ENCODE data around the gene RNF145. TPM values are rescaled to one million over a fixed set of nuclear protein-coding genes. Genes with fewer than 3 reads are reported as not detected.

The RNF145 gene
- total RNA-seq, 1 donor from 2014 or later, result 221 TPM

DNA sequence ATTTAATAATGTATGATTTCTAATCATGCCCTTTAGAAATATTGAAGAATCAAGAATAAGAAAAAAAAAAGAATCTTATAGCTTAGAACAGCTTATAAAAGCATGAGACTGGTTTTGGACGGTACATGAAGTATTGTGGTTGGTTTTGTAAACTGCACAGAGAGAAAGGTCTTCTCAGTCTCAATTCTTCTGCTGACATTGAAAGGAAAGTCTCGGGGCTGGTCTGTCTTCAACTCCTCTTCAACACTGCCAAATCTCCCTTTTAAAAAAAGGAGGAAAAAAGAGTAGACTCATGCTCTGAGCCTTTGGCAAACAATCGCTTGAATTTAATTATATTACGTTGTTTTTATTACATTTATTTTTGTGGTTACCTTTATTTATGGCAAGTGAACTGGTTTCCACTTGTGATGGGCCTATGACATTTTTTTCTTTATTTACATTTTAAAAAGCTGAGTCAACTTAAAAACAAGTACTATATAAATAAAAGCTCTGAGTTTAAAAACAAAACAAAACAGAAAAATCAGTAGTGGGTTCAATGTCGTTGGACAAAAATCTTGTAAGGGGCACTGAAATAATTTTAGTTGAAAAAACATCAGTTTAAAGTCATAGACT lies 76.8 kb downstream of the RNF145 start:
- Histone ChIP-seq H3K27me3 (ENCODE audit: low read depth) (no peaks in the 10 kb centered on the region), H3K4me1 (no peaks in the 10 kb centered on the region), H3K9me3 (no peaks in the 10 kb centered on the region), H3K4me3 (no peak overlapping the region), H3K36me3 (no peaks in the 10 kb centered on the region), H3K27ac (no peak overlapping the region)
- ATAC-seq (no peak), DNase-seq (no peak)
- intact Hi-C loops (cut with DNase I), result no loop called here
- TF ChIP-seq, protein P1, sequence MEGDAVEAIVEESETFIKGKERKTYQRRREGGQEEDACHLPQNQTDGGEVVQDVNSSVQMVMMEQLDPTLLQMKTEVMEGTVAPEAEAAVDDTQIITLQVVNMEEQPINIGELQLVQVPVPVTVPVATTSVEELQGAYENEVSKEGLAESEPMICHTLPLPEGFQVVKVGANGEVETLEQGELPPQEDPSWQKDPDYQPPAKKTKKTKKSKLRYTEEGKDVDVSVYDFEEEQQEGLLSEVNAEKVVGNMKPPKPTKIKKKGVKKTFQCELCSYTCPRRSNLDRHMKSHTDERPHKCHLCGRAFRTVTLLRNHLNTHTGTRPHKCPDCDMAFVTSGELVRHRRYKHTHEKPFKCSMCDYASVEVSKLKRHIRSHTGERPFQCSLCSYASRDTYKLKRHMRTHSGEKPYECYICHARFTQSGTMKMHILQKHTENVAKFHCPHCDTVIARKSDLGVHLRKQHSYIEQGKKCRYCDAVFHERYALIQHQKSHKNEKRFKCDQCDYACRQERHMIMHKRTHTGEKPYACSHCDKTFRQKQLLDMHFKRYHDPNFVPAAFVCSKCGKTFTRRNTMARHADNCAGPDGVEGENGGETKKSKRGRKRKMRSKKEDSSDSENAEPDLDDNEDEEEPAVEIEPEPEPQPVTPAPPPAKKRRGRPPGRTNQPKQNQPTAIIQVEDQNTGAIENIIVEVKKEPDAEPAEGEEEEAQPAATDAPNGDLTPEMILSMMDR (IDR thresholded peaks at IDR 0.05), result no peak

DNA sequence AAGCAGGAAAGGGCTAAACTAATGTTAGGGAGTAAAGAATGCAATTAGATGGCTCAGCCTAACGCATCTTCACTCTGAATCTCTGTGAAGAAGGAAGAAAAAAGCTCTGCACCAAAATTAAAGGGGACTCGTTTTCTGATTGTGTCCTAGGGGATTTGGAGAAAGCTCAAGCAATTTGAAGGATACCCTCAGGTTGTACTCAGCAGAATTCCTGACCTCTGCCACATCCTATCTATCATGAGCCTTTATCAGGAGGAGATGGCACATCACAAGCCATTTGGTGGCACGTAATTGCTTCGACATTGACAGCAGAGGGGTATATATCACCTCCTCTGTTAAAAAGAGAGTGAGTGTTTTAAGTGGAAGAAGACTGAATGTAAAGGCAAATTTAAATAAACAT lies 77.4 kb downstream of the RNF145 start:
- H3K27me3 ChIP-seq (ENCODE audit: low read depth), result no peaks in the 10 kb centered on the region
- no peaks in the 10 kb centered on the region for H3K4me1 ChIP-seq
- TF ChIP-seq, protein P1 (IDR thresholded peaks at IDR 0.05), result no peak
- intact Hi-C loops (cut with DNase I), result no loop called here
- H3K4me3 ChIP-seq, result no peak overlapping the region
- H3K9me3 ChIP-seq, result no peaks in the 10 kb centered on the region
- ATAC-seq (no peak), DNase-seq (no peak)
- no peak overlapping the region for H3K27ac ChIP-seq
- H3K36me3 ChIP-seq, result no peaks in the 10 kb centered on the region

DNA sequence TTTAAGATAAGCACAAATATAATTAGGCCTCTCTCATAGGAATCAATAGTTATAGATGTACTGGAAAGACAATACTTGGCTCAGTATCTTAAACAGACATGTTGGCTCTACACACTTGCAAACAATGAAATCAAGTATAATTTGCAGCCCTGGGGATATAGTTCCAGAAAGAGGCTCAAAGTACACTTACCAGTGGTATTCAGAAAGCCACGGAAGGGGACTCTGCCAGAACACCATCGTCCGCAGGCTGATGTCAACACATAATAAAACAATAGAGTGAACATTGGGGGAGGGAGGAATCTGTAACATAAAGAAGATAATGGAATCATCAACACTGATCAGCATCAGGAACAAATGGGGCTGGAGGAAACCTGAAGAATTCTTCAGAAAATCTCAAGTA lies 78.5 kb downstream of the RNF145 start:
- DNase-seq, result no peak
- no peak for ATAC-seq

DNA sequence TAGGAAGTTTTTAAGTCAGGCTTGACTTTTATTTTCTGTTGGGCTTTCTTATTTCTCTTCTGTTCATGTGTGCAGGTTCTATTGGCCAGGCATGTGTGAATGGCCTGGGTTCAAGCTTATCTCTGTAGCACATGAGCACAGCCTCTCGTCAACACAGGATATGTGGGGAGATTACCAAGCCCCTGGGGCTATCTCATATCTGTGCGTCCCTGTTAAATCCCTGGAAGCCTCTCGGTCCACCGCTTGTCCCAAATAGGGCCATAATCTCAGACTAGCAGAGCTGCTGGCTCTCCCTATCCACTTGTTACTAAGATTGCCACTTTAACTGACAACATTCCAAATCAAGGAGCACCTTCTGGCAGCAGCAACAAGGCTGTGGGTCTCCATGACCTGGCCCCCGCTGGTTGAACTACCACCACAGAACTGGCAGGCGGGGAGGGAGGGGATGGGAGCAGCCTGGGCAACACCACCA lies 81.2 kb downstream of the RNF145 start:
- intact Hi-C loops (cut with DNase I), result no loop called here

More for the DNA sequence above, 78.5 kb downstream of the RNF145 start:
- H3K4me1 ChIP-seq, result no peaks in the 10 kb centered on the region
- intact Hi-C loops (cut with DNase I), result no loop called here
- no peak overlapping the region for H3K4me3 ChIP-seq
- no peaks in the 10 kb centered on the region for H3K9me3 ChIP-seq
- H3K27ac ChIP-seq, result no peak overlapping the region
- H3K27me3 ChIP-seq (ENCODE audit: low read depth), result no peaks in the 10 kb centered on the region
- TF ChIP-seq, protein P1 (IDR thresholded peaks at IDR 0.05), result no peak
- no peaks in the 10 kb centered on the region for H3K36me3 ChIP-seq

DNA sequence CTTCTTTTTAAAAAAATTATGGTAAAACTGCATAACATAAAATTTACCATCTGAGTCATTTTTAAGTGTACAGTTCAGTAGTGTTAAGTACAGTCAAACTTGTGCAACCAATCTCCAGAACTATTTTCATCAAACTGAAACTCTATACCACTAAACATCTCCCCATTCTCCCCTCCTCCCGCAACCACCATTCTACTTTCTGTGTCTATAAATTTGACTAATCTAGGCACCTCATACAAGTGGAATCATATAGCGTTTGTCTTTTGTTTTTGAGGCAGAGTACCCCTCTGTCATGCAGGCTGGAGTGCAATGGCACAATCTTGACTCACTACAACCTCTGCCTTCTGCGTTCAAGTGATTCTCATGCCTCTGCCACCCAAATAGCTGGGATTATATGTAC lies 85.7 kb downstream of the RNF145 start:
- TF ChIP-seq, protein P1 (IDR thresholded peaks at IDR 0.05), result no peak
- H3K27me3 ChIP-seq (ENCODE audit: low read depth), result no peaks in the 10 kb centered on the region
- no peaks in the 10 kb centered on the region for H3K36me3 ChIP-seq
- H3K4me3 ChIP-seq, result no peak overlapping the region
- H3K4me1 ChIP-seq, result no peaks in the 10 kb centered on the region
- H3K27ac ChIP-seq, result no peak overlapping the region
- no peaks in the 10 kb centered on the region for H3K9me3 ChIP-seq
- intact Hi-C loops (cut with DNase I), result no loop called here
- ATAC-seq (no peak), DNase-seq (no peak)

More for the DNA sequence above, 81.2 kb downstream of the RNF145 start:
- H3K4me3 ChIP-seq, result no peak overlapping the region
- no peaks in the 10 kb centered on the region for H3K4me1 ChIP-seq
- H3K9me3 ChIP-seq, result no peaks in the 10 kb centered on the region
- no peaks in the 10 kb centered on the region for H3K36me3 ChIP-seq
- DNase-seq, result no peak
- no peak for ATAC-seq
- H3K27ac ChIP-seq, result no peak overlapping the region
- TF ChIP-seq, protein P1 (IDR thresholded peaks at IDR 0.05), result no peak
- no peaks in the 10 kb centered on the region for H3K27me3 ChIP-seq (ENCODE audit: low read depth)
